Globus pallidus (tissue), 1 donor: ENCODE data around the gene ZNF519.
"Not testable (repeated sequence)": the region's sequence is repeated elsewhere in the genome, so short reads cannot be mapped to it uniquely, and the experiment has no call there.

Experiments used
- DNase-seq: peaks from one replicate; pipeline ENCODE4 v3.0.0-alpha.2; 2015; ENCODE audit warnings: low spot score

The ZNF519 gene

DNA sequence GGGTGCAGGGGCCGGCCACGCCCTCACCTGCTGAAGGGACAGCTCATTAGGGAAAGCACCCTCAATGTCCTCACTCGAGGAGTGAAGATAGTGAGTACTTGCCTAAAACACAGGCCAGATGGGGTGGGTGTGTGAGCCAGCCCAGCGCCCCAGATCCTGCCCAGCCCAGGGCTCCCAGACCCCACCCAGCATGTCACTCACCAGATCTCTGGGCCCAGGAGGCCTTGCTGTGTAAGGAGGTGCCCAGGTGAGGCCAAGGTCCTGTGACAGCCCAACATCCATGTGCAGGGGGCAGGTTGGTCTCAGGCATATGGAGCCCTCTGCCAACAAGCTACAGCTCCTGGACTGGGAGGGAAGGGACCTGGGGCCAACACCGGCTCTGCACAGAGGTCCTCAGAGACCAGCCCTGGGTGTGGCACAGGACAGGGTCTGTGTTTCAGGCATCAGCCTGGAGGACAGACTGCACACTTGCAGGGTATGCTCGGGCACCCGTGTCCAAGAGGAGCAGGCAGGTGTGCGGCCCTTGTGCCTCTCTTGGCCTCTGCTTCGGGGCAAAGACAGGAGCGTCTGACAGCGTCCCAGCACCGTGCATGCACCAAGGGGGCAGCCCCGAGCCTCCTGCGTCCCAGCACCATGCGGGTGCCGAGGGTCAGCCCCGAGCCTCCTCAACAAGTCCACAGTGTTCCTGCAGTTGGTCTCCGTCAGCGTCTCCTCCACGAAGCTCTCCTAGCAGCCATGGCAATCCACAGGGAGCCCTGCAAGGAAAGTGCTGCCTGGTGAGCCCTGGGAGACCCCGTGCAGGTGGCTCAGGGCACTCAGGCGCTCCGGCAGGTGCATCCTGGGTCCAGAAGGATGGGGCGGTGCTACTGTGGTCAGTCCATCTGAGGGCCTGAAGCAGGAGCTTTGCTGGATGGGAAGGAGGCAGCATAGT lies 16.0 kb upstream of the ZNF519 start:
- not testable (repeated sequence) for DNase-seq

DNA sequence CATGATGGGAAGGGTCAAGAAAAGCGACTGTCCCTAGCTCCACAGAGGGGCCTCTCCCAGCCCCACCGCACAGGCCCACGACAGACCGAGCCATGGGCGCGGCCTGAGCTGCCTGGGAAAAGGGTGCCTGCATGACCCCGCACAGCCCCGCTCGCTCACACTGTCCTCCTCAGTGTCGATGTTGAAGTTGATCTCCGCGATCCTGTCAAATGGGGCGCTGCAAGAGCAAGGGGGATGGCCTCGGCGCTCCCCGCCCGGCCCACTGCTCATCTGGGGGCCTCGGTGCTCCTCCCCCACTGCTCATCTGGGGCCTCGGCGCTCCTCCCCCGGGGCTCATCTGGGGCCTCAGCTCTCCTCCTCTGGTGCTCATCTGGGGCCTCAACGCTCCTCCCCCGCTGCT lies 14.5 kb upstream of the ZNF519 start:
- DNase-seq = not testable (repeated sequence)

DNA sequence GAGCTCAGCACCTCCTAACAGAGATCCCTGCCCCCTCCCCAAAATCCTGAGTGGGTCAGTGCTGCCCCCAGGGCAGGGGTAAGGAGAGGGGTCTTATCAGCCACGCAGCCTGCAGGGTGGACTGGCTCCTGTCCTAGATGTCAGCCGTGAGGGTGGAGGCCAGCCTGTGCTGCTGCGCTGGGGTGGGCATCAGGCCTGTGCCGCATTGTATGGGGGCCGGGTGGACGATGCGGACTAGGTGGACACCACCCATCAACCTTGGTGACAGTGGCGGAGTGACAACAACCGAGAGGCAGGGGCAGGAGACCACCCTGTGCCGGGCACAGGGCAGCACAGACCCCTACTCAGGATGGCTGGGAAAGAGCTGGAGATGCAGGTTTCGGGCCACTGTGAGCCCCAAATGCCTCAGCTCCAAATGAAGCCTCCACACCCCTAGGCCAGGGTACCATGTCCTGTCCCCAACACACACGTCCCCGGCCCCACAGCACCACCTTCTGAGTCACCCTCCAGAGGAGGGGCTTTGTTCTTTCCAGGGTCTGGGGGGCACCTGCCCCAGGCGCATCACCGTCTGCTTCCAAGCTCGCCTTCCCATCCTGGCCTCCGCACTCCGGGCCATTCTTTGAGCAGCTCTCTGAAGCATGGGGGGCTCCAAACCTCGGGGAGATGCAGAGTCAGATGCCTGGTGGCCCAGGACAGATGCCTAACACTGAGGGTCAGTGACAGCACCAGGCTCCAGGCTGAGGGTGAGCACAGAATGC lies 13.5 kb upstream of the ZNF519 start:
- not testable (repeated sequence) for DNase-seq

DNA sequence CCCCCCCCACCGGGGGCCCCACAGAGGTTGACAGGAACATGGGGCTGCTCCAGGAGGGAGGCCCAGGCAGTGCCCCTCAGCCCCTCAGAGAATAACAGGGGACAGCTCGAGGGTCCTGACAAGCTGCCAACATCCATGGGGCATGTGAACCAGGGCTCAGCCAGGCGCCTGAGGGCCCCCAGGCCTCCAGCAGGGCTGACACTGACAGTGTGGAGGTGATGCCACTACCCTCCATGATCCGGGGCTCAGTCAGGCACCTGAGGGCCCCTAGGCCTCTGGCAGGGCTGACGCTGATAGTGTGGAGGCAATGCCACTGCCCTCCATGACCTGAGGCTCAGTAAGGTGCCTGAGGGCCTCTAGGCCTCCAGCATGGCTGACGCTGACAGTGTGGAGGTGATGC lies 12.8 kb upstream of the ZNF519 start:
- not testable (repeated sequence) for DNase-seq

DNA sequence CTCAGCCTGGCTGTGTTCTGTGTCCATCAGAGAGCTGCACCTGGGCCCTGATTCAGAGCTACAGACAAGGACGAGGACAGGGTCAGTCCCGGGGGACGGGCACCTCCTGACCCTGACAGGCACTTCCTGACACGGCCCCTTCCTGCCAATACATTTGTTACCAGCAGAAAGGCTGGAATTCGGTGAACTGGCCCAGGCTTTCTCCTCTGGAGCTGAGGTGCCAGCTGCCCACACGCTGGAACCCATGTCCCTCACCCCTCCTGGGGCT lies 12.3 kb upstream of the ZNF519 start:
- no peak for DNase-seq

DNA sequence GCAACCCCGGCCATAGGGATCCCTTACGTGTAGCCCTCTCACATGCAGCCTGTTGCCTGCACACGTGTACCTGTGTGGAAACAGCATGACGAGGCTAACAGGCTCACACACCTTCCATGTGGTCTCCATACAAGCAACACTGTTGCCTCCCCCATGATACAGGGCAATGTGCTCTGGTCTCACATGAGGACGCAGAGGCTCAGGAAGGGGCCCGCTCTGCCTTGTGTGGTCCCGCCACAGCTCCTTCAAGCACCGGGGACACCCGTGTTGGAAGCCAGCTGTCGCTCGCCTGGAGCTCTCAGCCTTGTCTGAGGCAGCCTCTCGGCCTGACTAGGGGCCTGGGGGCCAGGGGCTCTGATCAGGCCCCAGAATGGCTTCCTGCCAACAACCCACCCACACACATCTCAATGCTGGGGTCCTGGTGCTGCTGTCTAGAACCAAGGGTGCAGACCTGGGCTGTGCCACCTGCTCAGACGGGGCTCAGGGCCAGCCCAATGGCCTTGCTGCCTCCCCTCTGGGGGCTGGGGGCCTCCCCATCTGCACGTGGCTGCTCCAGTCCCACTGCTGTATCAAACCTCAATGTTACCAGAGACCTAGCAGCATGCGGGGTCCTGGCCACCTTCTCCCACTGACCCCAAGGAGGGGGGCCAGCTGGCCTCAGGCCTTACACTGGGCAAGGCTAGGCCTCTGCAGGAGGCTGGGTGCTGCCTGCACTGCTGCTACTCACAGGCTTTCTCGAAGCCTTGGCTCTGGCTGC lies 11.8 kb upstream of the ZNF519 start:
- DNase-seq = not testable (repeated sequence)

DNA sequence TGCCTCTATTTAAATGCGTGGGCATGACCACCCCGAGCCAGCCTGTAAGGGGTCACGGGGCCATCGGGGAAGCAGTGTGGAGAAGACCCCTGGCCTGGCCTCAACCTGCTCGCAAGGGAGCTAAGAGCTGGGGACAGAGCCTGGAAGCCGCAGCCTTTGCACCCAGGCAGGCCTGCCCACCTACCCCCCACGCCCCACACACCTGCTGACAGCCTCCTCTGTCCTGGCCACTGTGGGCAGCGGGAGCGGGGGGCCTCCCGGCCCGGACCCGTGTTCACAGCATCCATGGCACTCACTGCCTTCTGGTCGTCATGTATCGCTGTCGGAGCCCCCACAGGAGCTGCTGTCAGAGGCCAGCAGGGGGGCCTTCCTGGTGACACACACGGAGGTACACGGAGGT lies 11.2 kb upstream of the ZNF519 start:
- not testable (repeated sequence) for DNase-seq

DNA sequence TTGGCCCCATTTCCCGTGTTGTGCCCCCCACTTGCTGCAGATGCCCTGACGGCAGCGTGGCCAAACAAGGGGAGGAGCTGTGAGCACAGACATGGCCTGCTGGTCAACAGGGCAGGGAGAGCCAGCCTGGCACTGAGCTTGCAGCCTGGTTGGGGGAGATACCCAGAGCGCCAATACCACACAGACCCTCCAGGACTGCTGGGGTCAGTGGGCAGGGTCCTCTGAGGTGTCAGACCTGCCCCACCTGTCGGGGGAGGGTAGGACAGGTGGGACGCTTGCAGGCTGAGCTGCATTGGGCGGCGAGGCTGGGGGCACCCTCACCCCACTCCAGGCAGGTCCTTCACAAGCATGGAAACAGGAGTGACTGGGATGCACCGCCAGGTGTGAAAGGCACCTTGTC lies 9.9 kb upstream of the ZNF519 start:
- not testable (repeated sequence) for DNase-seq

DNA sequence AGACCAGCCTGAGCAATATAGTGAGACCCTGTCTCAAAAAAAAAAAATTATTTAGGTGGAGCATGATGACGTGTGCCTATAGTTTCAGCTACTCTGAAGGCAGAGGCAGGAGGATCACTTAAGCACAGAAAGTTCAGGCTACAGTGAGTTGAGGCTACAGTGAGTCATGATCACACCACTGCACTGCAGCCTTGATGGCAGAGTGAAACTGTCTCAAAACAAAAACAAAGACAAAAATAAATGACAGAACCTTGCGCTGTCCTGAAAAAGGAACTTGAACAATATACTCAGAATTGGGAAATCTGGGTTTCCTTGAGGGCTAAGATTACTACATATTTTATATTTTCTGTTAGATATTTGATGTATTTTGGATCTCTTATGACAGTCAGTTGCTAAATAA lies 7.3 kb upstream of the ZNF519 start:
- DNase-seq = not testable (repeated sequence)

DNA sequence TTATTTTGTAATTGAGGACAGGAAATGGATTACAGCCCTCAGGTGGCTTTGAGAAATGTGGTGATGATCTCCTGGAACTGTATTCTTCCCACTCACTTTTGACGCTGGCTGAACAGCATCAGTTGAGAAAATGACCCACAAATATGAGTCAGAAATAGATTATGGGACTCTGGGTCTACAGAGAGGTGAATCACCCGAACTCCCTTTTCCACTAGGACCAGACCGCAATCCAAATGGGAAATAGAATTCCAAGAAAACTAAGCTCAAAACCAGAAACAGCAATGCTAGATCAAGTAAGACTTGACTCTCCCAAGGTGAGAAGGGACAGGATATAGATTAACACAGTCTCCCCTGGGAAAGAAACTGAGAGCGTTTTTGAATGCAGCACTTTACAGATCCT lies 5.7 kb upstream of the ZNF519 start:
- DNase-seq = not testable (repeated sequence)

DNA sequence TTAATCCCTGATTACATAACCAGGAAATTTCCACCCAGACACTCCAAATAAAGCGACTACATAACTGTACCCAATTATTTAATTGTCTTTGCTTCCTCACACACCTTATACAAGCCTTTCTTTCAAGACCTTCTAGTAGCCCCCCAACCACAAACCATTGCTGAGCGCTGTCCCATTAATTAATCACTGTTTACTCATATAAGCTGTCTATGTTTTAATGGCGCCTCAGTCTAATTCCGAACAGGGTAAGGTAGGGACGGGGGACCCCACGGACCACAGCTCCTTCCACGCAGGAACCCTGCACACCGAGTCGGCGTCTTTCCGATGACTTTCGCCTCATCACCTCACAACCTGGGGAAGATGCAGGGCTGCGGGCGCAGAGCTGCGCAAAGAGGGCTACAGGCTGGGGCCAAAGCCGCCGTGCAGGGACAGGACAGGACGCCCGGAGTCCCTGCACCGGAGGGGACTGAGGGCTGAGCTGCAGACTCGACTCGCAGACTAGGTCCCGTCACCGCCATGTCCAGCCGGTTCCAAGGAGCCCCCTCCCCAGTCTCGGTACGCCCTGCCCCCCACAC lies 452 bp downstream of the ZNF519 start:
- DNase-seq = not testable (repeated sequence)

DNA sequence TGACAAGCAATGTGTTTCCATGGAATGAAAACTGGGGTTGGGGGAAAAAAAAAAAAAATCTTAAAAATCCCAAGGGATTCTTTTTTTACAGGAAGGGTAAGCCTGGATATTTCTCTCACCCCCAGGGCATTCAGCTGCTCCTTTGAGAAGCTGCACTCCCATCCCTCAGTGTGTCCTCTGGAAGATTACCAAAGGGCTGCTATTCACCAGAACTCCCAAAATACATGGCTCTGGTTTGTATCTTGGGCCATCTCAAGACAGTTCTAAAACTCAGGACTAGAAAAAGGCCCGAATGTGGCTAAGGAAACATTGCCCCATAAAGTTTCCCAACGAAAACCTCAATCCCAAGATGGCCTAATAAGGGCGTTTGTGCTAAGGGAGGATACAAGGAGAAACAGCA lies 1.4 kb downstream of the ZNF519 start:
- not testable (repeated sequence) for DNase-seq

DNA sequence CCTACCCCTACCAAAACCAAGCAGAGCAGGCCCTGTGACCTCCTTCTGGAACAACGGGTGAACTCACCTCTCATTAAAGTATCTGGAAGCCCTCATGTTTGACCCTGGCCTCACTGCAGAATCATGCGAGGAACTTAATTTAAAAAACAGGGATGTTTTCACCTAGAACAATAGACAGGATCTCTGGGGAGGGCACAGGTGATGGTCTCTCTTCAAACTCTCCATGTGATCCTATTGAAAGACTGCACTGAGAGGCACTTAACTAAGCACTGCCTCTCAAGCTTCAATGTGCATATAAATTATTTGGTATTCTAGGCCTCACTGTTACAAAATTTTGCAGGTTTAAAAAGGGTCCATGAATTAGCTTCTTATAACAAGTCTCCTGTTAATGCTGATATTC lies 7.5 kb downstream of the ZNF519 start:
- no peak for DNase-seq

DNA sequence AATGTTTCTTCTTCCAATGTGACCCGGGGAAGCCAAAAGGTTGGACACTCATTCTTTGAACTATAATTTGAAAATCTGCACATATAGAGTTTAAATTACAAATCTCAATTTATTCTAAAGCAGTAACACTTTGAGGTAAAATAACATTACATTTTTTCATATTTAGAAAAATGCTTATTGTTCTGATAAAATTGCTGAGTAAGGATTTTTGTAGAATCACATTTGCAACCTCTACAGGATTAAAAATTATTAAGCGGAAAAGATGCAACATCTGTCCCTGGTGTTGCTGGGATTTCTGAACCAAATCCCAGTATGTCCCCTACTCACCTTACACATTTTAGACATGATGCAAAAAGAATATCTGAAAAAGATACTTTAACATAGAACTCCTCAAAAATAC lies 10.1 kb downstream of the ZNF519 start:
- DNase-seq = no peak

DNA sequence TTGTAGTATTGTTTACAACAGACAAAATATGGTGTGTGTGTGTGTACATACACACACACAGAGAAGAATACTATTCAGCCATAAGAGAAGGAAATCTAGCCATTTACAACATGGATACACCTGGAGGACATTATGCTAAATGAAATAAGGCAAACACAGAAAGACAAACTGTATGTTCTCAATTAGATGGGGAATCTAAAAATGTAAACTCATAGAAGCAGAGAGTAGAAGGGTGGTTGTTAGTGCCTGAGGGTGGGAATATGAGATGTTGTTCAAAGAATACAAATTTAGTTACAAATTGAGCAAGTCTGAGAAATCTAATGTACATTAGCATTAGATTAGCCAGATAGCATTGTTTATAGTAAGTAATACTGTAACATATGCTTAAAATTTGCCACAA lies 11.3 kb downstream of the ZNF519 start:
- no peak for DNase-seq

DNA sequence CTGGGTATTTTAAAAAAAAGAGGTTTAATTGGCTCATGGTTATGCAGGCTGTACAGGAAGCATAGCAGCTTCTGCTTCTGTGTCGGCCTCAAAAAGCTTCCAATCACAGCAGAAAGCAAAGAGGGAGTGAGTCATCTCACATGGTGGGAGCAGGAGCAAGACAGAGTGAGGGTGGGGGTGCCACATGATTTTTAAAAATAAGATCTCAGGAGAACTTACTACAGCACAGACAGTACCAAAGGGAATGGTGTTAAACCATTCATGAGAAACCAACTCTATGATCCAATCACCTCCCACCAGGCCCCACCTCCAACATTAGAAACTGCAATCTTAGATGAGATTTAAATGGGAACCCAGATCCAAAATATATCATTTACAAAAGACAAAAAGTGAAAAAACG lies 14.6 kb downstream of the ZNF519 start:
- no peak for DNase-seq

DNA sequence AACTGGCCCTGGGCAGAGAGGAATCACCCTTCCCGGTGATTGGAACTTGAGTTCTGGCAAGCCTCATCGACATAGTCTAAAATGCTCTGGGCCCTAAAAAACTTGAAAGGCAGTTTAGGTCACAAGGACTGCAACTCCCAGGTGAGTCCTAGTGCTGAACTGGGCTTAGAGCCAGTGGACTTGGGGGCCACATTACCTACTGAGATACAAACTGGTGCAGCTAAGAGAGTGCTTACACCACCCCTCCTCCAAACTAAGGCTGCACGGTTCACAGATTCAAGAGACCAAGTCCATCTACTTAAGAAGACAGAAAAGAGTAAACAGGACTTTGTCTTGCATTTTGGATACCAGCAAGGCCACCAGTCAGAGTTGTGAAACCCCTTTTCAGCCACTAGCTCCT lies 25.3 kb downstream of the ZNF519 start:
- DNase-seq = no peak

DNA sequence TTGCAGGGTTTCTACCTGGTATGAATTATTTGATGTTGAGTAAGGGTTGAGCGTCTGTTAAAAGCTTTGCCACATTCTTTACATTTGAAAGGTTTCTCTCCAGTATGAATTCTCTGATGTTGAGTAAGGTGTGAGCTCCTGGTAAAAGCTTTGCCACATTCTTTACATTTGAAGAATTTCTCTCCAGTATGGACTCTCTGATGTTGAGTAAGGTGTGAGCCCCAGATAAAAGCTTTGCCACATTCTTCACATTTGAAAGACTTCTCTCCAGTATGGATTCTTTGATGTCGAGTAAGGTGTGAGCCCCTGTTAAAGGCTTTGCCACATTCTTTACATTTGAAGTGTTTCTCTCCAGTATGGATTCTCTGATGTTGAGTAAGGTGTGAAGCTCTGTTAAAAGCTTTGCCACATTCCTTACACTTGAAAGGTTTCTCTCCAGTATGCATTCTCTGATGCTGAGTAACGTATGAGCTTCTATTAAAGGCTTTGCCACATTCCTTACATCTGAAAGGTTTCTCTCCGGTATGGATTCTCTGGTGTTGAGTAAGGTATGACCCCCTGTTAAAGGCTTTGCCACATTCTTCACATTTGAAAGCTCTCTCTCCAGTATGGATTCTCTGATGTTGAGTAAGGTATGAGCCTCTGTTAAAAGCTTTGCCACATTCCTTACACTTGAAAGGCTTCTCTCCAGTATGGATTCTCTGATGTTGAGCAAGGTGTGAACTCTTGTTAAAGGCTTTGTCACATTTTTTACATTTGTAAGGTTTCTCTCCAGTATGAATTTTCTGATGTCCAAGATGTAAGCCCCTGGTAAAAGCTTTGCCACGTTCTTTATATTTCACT lies 27.1 kb downstream of the ZNF519 start:
- no peak for DNase-seq

DNA sequence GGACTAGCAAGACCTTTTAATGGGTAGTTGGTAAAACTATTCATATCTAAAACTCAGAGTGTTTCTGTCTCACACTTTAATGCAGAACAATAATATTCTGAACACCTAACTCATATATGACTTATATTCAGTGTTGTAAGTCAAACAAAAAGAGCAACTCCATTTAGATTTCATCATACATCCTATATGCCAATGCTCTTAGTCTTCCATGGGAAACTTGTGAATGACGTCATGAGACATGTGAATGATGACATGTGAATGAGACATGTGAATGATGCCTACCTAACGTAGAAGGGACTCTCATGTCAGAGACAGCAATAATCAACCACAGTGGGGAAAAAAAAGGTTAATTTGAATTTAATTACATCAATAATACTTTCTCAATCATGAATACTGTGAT lies 28.0 kb downstream of the ZNF519 start:
- no peak for DNase-seq

DNA sequence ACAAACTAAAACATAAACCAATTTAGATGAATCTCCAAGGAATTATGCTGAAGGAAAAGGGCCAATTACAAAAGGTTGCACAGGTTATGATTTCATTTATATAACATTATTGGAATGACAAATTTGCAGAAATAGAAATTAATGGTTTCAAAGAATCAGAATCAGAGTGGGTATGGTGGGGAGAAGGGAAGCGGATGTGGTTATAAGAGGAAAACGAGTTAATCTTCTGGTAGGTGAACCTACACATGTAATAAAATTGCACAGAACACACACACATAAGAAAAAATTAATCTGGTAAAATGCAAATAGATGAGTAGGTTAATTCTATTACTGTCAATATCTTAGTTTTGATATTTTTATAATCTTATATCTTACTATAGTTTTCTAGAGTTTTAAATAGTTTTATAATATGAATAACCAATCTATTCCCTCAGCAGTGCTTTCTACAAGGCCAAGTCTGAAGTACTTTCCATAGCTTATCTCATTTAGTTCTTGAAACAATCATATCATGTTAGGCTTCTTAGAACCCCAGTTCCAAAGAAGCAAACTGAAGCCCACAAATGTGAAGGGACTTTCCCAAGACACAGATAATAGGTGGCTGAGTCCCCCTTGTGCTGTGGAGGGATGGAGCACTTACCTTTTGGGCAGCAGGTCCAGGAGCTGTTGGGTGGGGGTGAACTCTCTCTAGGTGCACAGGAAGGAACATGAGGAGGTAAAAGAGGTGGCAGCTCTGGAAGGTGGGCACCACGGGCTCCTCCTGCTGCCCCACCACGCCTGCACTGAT lies 31.5 kb downstream of the ZNF519 start:
- DNase-seq = no peak

DNA sequence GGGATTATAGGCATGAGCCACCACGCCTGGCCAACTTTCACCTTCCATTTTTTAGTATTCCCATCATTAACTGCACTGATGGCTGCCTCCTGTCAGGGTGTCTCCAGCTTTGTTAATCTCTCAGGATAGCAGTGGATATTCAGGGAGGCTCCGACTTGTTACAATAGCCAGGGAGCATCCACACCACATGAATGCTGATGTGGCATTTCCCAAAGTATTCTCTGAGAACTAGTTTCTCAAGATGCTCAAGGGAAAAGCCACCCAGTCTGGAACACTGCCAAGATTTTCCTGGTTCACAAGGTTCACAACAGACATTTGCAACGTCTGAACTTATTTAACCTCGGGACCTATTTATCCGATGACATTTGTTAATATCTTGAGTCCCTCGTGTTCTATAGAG lies 33.8 kb downstream of the ZNF519 start:
- DNase-seq = no peak
